HG03066 (cell line): Measurements from ENCODE around the gene HDAC3.
A peak's percentile ranks its signal among the peaks of the same experiment; 100 is the strongest.

ENCODE experiments used
- ATAC-seq: cut with Tn5 transposase; IDR thresholded peaks from one replicate; pipeline ENCODE4 v1.9.1; 2021; ENCODE audit warnings: low read depth; ENCODE audit not compliant: unreplicated experiment

Gene HDAC3

DNA sequence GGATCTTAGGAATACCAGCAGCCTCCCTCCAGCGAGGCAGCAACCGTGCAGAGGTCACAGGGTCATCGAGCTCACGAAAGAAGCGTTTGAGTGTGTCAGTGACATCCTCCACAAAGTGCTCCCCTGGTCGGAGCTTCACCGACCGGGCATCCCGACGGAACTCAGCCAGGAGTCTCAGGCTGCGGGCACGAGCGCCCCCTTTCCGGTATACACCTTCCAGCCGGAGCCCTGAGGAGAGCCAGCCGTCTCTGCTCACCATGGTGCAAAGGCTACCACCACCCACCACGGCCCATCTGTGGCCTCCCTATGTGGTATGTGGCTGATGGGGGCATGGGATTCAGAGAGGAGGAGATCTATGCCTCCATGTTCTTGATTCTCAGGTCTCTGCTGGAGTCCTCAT is 25.4 kb upstream of the HDAC3 start:
- no peak for ATAC-seq

DNA sequence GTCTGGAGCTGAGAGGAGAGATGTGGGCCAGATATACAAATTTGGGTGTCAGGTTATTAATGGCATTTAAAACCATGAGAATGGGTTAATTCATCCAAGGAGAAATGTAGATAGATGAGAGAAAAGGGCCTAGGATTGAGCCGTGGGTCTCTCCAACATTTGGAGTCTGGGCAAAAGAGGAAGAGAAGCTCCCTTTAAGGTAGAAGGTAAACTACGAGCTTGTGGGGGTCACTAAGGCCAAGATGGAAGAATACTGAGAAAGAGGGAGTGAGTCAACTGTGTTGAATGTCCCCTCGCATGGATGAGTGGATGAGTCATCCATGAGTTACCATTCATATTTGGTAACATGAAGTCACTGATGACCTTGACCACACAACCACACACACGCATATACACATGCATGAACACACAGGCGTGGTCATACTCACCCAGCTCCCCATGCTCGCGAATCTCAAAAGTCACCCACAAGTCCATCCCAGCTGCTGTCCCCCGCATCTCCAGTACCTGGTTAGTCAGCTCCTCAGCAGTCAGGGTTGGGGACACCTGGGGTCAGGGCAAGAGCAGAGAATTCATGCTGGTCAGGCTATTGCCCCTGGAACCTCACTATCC is 21.4 kb upstream of the HDAC3 start:
- ATAC-seq, result no peak

DNA sequence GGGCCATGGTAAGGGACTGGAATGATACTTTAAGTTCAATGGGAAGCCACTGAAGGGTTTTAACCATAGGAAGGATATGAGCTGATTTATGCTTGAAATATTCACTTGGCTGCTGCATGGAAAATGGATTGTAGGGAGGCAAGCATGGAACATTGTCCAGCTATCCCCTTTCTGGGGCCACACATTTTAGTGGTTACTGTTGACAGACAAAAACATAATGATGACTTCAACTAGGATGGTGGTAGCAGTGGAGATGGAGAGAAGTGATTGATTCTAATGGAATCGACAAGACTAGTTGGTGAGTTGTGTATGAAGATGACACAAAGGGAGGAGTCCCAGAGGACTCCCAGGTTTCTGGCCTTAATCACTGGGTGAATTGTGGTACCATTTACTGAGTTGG is 20.8 kb upstream of the HDAC3 start:
- no peak for ATAC-seq

DNA sequence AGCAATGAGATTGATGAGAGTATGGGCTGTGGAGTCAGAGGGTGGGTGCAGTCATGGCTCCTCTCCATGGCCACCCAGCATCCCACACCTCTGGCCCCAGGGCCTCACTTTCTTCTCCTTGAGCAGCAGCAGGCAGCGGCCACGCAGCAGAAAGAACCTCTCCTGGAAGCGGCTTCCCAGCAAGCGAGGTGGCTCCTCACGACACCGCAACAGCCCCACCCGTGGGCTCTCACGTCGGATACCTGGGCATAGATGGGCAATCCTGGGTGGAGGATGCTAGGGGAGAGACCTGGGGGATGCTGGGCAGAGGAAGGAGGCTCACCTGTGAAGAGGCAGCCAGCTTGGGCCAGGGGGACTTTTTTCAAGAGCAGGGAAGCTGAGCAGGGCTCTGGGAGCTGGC is 19.7 kb upstream of the HDAC3 start:
- no peak for ATAC-seq

DNA sequence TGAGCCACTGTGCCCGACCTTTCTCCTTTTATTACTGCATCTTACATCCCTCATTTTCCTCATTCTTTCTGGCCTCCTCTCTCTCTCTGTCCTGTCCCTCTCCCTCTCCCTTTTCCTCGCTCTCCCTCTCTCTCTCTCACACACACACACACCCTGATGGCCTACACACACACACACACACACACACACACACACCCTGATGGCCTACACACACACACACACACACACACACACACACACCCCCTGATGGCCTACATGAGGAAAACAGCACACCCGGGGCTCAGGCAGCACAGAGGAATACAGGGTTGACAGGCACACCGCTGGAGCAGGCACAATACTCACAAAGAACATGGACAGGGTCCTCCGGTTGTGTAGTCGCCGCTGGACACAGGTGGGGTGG is 18.4 kb upstream of the HDAC3 start:
- ATAC-seq, result no peak

DNA sequence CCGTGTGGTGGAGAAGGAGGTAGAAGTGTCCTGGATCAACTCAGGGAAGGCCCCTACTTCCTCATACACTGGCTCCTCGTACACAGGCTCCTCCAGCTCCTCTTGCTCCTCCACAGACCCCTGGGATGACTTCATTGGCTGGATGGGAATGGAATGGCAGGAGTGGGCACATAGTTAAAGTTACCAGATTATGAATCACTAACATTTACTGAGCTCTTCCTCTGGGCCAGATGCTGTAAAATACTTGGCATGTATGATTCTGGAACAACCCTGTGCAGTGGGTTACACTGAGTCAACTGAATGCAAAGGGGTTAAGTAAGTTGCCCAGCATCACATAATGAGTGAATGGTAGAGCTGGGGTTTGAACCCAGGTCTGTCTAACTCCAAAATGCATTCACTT is 17.6 kb upstream of the HDAC3 start:
- ATAC-seq, result no peak

DNA sequence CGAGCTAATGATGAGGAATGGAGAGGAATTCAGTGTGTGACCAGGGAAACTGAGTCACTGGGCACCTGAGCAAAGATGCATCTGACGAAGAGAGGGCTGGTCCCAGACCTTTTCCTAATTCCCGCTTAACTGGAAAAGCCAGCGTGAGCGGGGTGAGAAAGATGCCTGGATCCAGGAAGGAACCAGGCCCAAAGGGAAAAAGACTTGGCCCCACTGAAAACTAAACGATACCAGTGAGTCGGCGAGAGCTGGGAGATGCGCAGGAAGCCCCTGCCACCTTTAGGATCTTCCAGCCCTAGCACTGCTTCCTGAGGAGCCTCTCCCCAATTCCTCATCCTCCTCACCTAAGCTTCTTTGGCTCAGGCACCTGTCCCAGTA is 15.1 kb upstream of the HDAC3 start:
- ATAC-seq, result no peak

DNA sequence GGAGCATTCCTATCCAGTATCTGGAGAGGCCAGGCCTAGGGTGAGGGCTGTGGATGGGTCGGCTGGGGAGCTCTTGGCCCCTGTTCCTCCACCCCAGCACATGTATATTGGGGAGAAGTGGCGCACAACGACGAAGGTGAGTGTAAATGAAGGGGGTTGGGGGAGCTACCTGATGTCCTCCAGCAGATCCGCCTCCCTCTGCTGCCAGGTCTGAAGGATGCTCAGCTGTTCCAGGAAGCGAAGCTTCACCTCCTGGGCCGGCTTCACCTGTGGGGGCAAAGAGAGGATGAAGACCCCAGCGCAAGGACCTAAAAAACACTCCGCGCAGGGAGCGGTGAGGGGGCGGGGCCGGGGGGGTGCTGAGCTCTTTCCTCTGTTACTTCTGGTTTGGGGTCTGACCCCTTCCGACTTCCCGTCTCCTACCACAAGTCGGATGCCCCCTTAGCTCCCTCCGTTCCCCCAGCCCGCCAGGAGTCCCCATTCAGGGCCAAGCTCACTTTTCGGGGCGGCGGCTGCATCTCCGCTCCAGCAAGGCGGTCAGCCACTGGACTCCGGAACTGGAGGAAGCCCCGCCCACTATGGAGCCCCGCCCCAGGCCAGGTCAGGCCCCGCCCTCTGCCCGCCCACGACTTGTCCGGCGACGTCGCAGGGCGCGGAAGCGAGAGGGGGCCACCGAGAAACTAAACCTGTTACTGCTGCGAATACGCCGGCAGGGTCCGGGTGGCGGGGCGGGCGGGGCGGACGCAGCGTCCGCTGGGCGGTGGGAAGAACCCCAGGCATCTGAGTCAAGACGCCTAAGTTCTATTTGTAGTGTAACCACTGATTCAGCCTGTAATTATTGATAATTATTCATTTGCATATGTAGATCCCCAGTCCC is 14.4 kb upstream of the HDAC3 start, which contains the start of gene FCHSD1:
FCHSD1 (minus strand) TSS at position 568 of the 877 bp plus-strand sequence; CDS start at position 518, 50 bp downstream.
- peak; percentile 97 for ATAC-seq

DNA sequence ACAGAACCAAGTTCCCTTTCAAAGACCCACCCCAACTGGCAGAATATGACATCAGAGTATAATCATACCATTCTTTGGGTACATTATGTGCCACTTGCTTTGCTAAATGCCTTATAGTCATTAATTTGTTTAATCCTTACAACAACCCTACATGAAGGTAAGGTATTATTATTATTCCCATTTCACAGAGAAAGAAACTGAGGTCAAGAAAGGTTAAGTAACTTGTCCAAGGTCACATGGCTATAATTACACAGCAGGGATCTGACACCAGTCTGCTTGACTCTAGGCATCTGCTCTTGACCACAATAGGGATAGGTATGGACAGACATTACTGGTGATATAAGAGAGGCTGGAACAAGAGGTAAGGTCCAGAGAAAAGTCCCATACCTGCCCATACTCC is 13.3 kb upstream of the HDAC3 start:
- ATAC-seq, result no peak

DNA sequence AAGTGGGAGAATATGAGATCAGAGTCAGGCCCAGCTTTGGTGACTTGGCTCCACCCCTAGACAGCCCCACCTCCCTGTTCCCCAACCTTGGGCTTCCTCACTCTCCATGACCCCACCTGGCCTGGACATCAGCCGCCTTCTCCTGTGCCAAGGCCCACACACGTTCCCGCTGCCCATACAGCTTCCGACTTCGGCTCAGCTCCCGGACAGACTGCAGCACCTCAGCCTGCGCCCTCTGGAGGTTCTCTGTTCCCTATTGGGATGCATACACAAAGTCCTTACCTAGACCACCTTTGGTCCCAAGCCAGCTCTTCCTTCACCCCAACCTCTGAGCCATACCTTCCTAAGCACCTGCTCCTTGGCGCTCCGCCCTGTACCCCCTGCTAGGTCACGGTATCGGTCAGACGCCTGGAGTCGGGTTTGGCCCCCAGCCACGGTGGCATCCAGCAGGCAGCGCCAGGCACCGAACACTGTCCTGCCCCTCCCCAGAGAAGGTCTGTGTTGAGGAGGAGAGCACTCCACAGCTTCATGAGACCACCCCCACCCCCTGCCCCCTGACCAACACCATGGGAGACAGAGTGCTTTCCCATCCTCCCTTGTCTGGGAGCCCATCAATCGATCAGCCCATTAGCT is 12.5 kb upstream of the HDAC3 start:
- ATAC-seq, result no peak

DNA sequence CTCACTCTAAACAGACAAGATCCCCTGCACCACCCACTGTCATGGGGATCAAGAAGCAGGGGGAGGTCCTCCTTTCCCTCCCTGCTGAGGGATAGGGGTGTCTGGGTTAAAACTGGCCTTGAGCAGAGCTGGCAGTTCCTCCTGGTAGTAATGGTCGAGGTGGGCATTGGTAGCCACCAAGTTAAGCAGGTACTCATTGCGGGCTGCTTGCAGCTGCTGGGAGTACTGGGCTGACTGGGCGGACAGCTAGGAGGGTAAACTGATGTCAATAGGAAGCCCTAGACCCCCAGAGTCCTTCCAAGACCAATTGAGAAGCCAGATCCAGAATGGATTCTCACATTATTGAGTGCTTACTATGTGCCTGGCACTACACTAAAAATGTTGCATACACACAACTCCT is 11.2 kb upstream of the HDAC3 start:
- no peak for ATAC-seq

DNA sequence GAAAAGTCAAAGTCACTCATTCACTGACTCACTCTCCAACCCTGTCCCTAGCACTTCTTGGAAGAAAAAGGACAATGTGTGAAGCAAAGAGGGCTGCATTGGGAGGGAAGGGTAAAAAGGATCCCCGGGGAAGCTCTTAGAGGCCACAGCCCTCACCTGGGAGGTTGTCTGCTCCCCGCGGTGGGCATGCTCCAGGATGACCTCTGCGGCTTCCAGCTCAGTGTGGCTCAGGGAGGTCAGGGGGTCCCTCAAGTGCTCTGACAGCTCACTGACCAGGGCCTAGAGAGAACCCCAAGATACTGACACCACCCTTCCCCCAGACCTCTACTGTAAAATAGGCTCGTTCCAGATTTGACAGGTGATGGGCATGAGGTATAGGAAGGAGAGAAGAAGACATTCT is 10.6 kb upstream of the HDAC3 start:
- ATAC-seq, result no peak

DNA sequence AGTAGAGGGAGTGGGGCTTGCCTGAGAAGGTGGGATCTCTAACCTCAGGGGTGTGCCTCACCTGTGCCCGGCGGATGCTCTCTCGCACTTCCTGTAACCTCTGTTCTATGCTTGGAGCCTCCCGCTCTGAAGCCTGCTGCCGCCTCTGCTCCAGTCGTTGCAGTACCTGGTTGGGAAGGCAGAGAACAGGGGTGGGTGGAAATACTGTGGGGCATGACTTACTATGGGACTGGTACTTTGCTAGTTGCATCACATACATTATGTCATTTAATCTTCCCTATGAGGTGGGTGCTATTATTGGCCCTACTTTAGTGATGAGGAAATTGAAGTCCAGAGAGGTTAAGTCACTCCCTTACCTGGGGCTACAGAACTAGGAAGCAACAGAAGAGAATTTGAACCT is 9.4 kb upstream of the HDAC3 start:
- no peak for ATAC-seq

DNA sequence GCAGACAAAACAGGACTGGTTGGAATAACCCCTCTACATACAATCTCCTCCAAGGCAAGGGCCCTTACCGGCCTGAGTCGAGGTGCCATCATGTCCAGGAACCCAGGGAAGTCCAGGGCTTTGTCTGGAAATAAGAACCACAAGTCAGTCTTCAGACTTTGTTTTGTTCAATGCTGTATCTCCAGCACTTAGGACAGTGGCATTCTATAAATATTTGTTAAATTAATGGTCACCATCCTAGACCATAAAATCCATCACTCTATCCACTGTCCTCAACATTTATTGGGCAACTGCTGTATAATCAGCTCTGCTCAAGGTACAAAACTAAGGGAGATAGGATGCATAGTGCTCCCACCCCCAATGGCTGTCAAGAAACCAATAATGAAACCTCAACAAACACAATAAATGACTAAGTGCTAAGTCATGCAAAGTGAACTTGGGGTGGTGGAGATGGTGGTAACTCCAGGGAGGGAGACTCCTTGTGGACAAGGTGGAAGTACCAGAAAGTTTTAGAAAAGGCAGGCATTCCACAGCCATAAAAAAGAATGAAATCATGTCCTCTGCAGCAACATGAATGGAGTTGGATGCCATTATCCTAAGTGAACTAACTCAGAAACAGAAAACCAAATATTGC is 5.1 kb upstream of the HDAC3 start:
- peak; percentile 40 for ATAC-seq

DNA sequence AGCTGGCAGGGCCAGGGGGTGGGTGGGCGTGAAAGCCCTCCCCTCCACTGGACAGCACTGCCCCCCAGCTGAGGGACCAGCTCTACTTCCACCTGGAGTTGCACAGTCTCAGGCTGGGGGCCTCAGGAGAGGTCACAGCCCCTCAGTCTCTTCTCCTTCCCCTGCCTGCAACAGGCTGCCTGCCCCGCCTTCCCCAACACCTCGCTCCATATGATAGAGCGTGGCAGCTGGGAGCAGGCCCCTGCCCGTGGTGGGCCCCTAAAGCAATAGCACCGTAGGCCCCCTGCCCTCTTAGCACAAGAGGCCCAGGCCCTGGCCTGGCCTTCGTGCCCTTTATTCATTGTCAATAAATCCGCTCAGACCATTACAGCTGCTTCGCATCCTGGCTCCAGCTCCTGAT is 4.0 kb upstream of the HDAC3 start:
- ATAC-seq, result no peak

DNA sequence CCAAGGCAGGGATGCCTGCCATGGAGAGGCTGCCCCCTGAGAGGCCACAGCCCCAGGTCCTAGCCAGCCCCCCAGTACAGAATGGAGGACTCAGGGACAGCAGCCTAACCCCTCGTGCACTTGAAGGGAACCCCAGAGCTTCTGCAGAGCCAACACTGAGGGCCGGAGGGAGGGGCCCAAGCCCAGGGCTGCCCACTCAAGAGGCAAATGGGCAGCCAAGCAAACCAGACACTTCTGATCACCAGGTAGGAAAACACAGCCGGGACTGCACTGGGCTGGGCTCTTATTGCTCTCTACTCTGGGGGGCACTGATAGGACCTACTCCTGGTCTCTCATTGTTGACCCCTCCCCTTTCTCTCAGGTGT is 3.4 kb upstream of the HDAC3 start:
- no peak for ATAC-seq

DNA sequence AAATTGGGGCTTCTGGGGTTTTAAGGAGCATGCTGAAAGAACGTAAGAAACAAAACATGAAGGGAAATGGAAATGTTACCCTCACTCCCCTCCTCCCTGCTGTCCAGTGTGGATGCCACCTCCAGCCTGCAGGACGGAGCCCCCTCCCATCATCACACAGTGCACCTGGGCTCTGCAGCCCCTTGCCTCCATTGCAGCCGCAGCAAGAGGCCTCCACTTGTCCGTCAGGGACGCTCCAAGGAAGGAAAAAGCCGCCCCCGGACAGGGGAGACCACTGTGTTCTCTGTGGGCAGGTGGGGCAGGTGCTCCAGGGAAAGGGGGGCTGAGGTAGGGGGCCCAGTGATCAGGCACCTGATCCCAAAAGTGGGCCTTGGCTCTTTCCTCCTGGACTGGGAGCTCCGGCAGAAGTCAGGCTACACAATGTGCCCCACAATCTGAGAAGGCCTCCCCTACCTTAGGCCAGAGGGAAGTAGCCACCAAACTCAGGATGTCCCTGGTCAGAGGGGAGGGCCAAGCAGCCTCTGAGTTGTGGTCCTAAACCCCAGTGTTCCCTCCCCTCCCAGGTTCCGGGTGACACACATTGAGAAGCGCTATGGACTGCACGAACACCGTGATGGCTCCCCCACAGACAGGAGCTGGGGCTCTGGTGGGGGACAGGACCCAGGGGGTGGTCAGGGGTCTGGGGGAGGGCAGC is 2.9 kb upstream of the HDAC3 start:
- ATAC-seq, result no peak

DNA sequence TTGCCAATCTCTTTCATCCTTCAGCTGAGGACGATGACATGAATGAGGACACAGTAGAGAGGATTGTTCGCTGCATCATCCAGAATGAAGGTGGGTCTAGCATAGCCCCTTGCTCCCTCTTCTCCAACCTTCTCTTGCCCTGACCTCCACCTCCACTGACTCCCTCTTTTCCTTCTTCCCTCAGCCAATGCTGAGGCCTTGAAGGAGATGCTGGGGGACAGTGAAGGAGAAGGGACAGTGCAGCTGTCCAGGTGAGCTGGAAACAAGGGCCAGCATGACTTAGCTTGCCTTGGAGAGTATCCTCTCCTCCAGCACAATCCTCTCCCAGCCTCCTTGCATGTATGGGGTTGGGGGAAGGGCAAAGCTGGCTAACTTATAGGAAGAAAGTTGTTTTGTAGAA is 2.1 kb upstream of the HDAC3 start:
- ATAC-seq, result no peak

DNA sequence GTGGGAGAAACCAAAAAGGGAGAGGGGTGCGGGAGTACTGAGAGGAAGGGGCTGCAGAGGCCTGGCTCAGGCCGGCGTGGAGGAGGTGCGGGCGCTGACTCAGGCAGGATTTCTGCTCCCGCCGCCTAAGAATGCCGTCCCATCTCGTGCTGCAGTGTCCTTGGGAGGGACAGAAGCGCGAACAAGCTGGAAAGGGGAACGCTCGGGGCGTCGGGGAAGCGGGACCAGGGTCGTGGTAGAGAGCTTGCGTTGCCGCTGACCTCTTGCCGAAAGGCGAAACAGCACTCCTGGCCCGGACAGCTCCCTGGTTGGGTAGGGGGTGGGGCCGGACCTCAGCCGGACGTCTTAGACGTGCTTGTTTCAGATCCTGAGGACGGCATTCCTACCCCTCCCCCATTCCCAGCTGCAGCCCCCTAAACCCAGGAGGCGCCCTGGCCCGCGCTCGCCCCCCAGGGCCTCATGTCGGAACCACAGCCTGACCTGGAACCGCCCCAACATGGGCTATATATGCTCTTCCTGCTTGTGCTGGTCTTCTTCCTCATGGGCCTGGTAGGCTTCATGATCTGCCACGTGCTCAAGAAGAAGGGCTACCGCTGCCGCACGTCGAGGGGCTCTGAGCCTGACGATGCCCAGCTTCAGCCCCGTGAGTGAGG is 1.2 kb upstream of the HDAC3 start:
- ATAC-seq, result no peak

DNA sequence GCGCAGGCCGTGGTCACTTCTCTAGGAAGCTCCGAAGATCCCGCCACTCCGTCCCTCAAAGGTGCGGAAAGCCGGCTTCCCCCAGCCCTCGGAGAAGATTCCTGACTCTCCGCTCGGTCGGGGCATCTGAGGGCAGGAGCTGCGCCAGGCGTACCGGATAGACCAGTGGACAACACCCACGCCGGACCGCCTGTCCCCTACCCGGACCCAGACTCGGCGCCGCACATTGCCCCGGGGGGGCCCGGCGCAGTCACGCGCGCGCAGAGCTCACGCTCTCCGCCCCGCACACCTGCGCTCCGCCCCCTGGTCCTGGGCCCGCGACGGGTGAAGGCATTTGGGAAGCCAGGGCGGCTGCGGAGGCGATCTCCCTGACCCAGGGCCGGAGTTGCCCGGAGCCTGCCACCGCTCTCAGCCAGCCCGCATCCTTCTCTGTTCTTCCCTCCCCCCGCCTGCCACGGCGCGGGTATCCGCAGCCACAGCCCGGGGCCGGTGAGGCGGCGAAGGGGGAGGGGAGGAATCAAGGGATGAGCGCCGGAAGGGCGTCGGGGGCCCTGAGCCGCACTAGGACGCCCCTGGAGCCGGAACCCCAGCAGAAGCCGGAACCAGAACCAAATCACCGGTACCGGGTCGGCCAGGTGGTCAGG is 596 bp upstream of the HDAC3 start:
- peak; percentile 20 for ATAC-seq
